Prostate gland (tissue), 2 donors: ENCODE data around the gene SLC35F2.

Experiments used
- CTCF ChIP-seq, 4 experiments: fragments of 200-600 bp in 2 of 4; fragments of 450-650 bp in 2 of 4; sonication (generic) in 2 of 4; IDR thresholded peaks; 1 replicate in 3 of 4; 2 replicates in 1 of 4; pipeline ENCODE4 v1.5.1; 2016 to 2019; ENCODE audit warnings: antibody characterized with exemption in 4 of 4, mild to moderate bottlenecking in 2 of 4, moderate library complexity in 2 of 4
- POLR2A ChIP-seq: fragments of 450-650 bp; IDR thresholded peaks from one replicate; pipeline ENCODE4 v1.6.1; 2016; ENCODE audit warnings: antibody characterized with exemption, mild to moderate bottlenecking
- POLR2AphosphoS5 ChIP-seq: sonication (generic); formaldehyde crosslinking; IDR thresholded peaks from one replicate; pipeline ENCODE4 v1.6.1; 2017; ENCODE audit warnings: antibody characterized with exemption

- no peak for TF ChIP-seq CTCF (IDR thresholded peaks at IDR 0.05)
- no peak for TF ChIP-seq POLR2A
- TF ChIP-seq POLR2AphosphoS5, result no peak
Observed at GRCh38 chr11:107847184-107847583, 11.4 kb downstream of the SLC35F2 start.
